ENCODE results near the gene CRLF1. TPM values are rescaled to one million over a fixed set of nuclear protein-coding genes. Genes with fewer than 3 reads are reported as not detected.

Gene CRLF1
- total RNA-seq, 2 donors from 2014 or later, result not detected

DNA sequence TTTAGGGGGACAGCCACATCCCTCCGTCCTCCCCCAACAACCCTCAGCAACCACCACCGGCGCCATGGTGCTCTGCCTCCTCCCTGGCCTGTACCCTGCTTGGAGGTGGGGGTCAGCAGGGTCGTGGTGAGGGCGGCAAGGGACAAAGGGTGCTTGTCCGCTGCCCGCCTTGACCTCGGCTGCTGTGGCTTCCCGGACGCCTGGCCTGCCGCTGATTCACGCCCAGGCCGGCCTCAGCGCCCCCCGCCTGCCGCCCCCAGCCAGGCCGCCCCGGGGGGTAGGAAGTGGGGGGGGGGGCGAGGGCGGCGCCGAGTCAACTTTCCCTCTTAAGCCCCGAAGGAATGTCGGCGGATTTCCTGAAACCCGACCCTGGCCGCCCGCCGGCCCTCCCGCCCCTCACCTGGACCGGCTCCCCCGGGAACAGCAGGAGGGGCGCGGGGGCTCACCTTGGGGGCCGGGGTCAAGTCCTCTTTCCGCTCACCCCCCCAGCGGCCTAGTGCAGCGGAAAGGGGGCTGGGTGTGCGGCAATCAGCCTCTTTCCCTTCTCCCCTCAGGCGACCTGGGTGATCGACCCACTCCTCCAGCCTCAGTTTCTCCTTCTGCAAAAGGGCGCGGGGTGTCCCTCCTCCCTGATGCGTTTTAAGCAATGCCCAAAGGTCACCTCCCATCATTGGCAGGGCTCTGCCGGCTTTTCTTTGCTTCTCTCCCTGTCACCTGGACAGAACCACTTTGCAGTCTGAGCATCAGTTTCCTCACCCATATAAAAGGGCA, 4.1 kb upstream of the CRLF1 start:
- Mint-ChIP-seq H3K36me3 (ENCODE audit: insufficient read depth in 2 of 2) (no peaks in the 10 kb centered on the region), H3K27ac (no peak overlapping the region), H3K27me3 (ENCODE audit: low read depth) (peaks cover 73% of the 10 kb centered on the region), H3K4me3 (peak overlapping the region in 1 of 2 donors; percentile 56), H3K4me1 (ENCODE audit: low read depth) (peaks cover 33% of the 10 kb centered on the region), H3K9me3 (no peaks in the 10 kb centered on the region)
- ATAC-seq (replicated peaks in 1 of 2), result no peak
- DNase-seq, result no peak

DNA sequence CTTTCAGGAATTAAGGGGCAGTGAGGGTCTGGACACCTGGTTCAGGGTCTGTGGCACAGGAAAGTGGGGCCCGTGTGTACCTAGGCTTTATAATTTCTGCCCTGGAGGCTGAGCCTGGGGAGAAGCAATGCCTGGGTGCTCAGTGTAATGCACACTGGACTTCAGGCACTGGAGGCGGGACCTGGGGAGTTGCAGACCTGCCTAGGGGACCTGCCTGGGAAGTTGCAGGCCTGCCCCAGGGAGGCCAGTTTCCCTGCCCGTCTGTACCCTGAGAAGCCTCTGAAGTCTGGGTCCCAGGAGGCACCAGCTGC, 3.6 kb upstream of the CRLF1 start:
- ATAC-seq (replicated peaks in 1 of 2) (no peak), DNase-seq (no peak)
- Mint-ChIP-seq H3K27ac (no peak overlapping the region), H3K9me3 (no peaks in the 10 kb centered on the region), H3K27me3 (ENCODE audit: low read depth) (peaks cover 74% of the 10 kb centered on the region), H3K4me1 (ENCODE audit: low read depth) (peaks cover 37% of the 10 kb centered on the region), H3K36me3 (ENCODE audit: insufficient read depth in 2 of 2) (no peaks in the 10 kb centered on the region), H3K4me3 (no peak overlapping the region)

DNA sequence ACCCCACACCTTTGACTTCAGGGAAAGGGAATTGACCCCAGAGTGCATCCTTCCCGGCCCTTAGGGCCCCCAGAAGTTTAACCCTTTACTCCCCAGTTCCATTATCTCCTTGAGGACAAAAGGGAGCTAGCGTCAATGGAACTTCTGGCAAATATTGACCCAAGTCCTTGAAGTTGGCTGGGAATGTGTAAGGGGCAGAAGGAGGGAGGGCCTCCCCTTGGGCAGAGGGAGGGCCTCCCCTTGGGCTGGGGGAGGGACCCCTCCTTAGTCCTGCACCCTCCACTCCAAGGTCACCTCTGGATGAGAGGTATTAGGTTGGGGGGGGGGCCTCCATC, 3.1 kb upstream of the CRLF1 start:
- no peaks in the 10 kb centered on the region for H3K36me3 Mint-ChIP-seq (ENCODE audit: insufficient read depth in 2 of 2)
- H3K27ac Mint-ChIP-seq, result no peak overlapping the region
- ATAC-seq (replicated peaks in 1 of 2) (no peak), DNase-seq (no peak)
- H3K4me3 Mint-ChIP-seq, result no peak overlapping the region
- peaks cover 74% of the 10 kb centered on the region for H3K27me3 Mint-ChIP-seq (ENCODE audit: low read depth)
- H3K4me1 Mint-ChIP-seq (ENCODE audit: low read depth), result peaks cover 39% of the 10 kb centered on the region
- no peaks in the 10 kb centered on the region for H3K9me3 Mint-ChIP-seq

DNA sequence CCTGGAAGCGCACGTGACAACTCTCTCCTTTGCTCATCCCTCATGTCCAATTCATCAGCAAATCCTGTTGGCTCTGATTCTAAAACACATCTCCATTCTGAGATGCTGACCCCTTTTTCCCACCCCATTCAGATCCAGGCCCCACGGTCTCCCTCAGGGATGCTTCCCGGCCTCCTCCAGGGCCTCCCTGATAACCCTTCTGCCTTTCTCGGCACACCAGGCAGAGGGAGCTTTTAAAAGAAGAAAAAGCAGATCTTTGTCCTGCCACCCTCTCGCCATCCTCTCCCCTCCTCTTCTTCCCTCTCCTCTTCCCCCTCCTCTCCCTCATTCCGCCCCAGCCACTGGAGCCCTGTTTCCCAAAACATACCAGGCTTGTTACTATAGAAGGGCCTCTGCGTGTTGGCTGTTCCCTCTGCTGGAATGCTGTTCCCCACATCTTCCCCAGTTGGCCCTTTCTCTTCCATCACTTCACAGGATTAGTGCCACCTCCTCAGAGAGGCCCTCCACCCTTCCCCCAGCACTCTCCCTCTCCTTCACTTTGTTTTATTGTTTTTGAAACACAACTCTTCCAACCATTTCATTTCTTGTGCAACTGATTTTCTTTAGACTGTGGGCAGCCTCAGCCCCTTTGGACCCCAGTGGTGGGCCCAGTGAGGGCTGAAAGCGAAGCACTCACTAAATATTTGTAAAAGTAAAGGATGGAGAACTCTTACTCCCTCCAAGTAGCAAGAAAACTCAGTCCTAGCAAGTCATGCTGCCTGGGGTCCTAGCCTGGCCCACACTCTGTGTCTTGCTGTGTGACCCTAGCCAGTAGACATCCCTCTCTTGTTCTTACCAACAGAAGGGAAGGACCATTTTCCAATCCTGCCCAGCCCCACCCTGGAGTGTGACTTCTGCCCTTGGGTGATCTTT, 2.5 kb upstream of the CRLF1 start:
- H3K4me1 Mint-ChIP-seq (ENCODE audit: low read depth), result peaks cover 39% of the 10 kb centered on the region

DNA sequence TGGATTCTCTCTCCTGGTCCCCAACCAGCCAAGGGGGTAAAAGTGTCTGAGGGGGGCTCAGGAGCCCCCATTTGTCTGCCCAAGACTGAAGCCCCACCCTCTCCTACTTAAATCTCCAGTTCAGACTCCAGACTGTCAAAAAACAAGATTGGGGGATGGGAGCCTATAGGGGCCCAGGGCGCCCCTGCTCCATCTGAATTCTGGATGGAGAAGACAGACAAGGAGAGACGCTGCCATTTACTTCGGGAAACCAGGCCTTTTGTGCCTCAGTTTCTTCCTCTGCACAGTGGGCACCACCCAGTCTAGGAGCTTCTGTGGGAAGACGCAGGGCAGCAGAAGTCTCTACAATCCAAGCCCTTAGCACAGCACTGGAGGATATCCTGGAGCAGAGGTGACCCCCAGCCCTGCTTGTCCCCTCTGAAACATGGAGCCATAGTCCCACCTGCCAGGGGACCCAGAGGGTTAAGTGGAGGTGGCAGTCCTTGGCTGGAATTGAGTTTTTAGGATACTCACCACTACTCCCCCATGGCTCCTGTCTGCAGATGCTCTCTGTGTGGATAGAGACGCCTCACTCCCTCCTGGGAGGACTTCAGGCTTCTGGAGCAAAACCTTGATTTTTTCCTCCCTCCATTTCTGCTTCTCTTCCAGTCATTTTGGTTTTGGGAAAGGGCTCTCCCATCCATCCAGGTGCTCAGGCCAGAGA, 1.7 kb upstream of the CRLF1 start:
- Mint-ChIP-seq H3K36me3 (ENCODE audit: insufficient read depth in 2 of 2) (no peaks in the 10 kb centered on the region), H3K27ac (no peak overlapping the region), H3K9me3 (no peaks in the 10 kb centered on the region), H3K4me3 (peak overlapping the region in 1 of 2 donors; percentile 46), H3K27me3 (ENCODE audit: low read depth) (peaks cover 67% of the 10 kb centered on the region), H3K4me1 (ENCODE audit: low read depth) (peaks cover 35% of the 10 kb centered on the region)
- DNase-seq (no peak), ATAC-seq (replicated peaks in 1 of 2) (no peak)

More for the DNA sequence above, 2.5 kb upstream of the CRLF1 start:
- DNase-seq, result no peak
- ATAC-seq (replicated peaks in 1 of 2), result no peak
- Mint-ChIP-seq H3K27ac (no peak overlapping the region), H3K9me3 (no peaks in the 10 kb centered on the region), H3K36me3 (ENCODE audit: insufficient read depth in 2 of 2) (no peaks in the 10 kb centered on the region), H3K4me3 (no peak overlapping the region), H3K27me3 (ENCODE audit: low read depth) (peaks cover 72% of the 10 kb centered on the region)

DNA sequence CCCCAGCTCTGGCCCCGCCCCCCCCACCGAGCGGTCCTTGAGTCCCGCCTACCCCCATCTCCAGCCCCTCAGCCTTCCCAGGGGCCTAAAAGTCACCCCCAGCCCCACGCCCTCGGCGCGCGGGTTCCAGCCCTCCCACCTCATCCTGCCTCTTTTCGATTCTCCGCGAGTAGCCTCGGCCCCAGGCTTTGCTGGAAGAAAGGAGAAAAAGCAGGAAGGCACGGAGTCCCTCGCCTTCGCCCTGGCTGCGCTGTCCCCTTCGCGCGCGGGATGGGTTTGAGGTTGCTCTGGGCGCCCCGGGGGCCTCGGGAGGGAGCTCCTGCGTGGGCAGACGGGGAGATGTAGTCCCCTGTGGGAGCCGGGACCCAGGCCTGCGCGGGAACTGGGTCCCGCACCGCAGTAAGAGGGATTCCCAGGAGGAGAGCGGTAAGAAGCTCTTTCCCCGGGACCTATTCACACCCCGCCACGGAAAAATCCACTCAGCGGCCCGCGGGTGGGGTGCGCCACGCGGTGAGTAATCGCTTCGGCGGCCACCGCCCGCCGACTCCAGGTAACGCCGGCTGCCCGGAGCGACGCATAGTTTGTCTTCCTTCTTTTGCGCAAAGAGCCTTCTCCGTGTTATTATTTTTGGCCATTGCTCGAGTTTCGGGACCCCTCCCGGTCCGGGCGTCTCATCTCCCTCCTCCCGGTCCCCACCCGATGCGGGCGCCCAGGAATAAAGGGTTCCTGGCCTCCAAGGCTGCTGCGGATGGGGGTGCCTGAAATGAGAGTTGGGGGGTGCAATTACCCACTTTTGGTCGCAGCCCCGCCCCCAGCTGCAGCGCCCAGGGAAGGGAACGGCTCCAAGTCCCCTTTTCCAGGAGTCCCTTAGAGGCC, 865 bp upstream of the CRLF1 start:
- Mint-ChIP-seq H3K9me3 (no peaks in the 10 kb centered on the region), H3K4me3 (peak overlapping the region in 1 of 2 donors; percentile 46)

DNA sequence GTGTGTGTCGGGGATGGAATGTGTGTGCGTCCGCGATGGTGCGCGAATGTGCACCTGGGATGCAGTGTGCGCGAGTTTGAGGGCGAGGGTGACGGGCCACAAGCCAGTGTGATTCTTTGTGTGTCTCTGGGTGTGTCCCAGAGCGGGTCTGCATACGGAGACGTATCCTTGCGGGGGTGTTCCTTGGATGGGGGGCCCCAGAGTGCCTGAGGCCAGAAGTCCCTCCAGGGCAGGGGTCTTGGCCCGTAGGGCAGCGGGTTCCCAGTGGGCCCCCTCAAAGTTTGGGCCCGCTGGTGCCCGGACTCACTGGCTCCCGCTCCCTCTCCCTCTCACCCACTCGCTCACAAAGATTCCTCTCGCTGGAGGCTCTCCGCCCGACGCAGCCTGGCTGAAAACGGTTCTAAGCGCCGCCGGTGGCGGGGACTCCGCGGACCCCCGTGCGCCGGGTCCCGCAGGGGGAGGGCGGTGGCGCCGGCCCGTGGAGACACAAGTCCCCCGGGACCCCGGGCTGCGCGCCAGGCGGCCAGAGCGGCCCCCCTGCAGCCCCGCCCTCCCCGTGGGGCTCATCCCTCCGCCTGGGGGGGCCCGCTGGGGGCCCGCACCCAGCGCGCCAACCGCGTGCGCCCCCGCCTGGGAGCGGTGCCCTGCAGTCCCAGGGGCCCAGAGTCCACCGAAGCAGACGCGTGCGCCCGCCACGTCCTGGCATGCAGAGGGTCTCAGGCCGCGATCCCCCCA, 886 bp downstream of the CRLF1 start:
- no peaks in the 10 kb centered on the region for H3K36me3 Mint-ChIP-seq (ENCODE audit: insufficient read depth in 2 of 2)
- no peak for DNase-seq
- peaks cover 64% of the 10 kb centered on the region for H3K27me3 Mint-ChIP-seq (ENCODE audit: low read depth)
- no peaks in the 10 kb centered on the region for H3K9me3 Mint-ChIP-seq
- peak overlapping the region; percentile 3 to 62 for H3K4me3 Mint-ChIP-seq
- no peak overlapping the region for H3K27ac Mint-ChIP-seq
- ATAC-seq (replicated peaks in 1 of 2), result no peak
- peaks cover 19% of the 10 kb centered on the region for H3K4me1 Mint-ChIP-seq (ENCODE audit: low read depth)

More for the DNA sequence above, 865 bp upstream of the CRLF1 start:
- Mint-ChIP-seq H3K27ac (no peak overlapping the region), H3K4me1 (ENCODE audit: low read depth) (peaks cover 31% of the 10 kb centered on the region), H3K27me3 (ENCODE audit: low read depth) (peaks cover 69% of the 10 kb centered on the region), H3K36me3 (ENCODE audit: insufficient read depth in 2 of 2) (no peaks in the 10 kb centered on the region)
- ATAC-seq (replicated peaks in 1 of 2) (no peak), DNase-seq (no peak)

DNA sequence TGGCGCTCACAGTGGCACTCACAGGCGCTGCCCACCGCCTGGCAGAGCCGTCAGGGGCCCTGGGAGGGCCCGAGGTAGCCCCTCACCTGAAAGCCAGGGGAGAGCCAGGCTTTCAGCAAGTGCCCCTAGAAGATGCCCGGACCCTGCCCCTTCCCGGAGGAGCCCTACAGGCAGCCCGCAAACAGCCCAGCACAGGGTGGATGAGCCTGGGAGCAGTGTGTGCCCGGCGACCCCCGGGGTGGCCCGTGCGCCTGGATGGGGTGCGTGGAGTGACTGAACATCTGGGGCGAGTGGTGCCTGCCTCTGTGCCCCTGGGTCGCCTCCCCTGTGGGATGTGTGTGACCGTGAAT, 1.4 kb downstream of the CRLF1 start:
- peaks cover 62% of the 10 kb centered on the region for H3K27me3 Mint-ChIP-seq (ENCODE audit: low read depth)
- ATAC-seq (replicated peaks in 1 of 2) (no peak), DNase-seq (no peak)
- peak overlapping the region; percentile 3 to 62 for H3K4me3 Mint-ChIP-seq
- H3K4me1 Mint-ChIP-seq (ENCODE audit: low read depth), result peaks cover 19% of the 10 kb centered on the region
- H3K27ac Mint-ChIP-seq, result no peak overlapping the region
- no peaks in the 10 kb centered on the region for H3K9me3 Mint-ChIP-seq
- no peaks in the 10 kb centered on the region for H3K36me3 Mint-ChIP-seq (ENCODE audit: insufficient read depth in 2 of 2)

DNA sequence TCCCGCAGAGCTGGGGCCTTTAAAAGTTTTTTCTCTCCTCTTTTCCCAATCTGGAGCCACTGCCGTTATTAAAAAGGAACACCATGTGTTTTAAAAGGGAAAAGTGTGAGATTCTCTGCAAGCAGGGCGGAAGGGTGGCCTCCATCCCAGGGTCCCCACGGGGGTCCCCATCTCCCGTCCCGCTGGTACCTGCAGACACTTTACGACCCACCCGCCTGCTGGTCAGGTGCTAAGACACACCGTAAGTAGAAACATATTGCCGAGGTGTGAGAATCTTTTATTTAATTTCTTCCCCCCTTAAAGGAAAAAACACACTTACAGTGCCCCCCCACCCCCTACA, 1.8 kb downstream of the CRLF1 start:
- peaks cover 58% of the 10 kb centered on the region for H3K27me3 Mint-ChIP-seq (ENCODE audit: low read depth)
- no peak overlapping the region for H3K4me3 Mint-ChIP-seq
- no peak for ATAC-seq (replicated peaks in 1 of 2)

DNA sequence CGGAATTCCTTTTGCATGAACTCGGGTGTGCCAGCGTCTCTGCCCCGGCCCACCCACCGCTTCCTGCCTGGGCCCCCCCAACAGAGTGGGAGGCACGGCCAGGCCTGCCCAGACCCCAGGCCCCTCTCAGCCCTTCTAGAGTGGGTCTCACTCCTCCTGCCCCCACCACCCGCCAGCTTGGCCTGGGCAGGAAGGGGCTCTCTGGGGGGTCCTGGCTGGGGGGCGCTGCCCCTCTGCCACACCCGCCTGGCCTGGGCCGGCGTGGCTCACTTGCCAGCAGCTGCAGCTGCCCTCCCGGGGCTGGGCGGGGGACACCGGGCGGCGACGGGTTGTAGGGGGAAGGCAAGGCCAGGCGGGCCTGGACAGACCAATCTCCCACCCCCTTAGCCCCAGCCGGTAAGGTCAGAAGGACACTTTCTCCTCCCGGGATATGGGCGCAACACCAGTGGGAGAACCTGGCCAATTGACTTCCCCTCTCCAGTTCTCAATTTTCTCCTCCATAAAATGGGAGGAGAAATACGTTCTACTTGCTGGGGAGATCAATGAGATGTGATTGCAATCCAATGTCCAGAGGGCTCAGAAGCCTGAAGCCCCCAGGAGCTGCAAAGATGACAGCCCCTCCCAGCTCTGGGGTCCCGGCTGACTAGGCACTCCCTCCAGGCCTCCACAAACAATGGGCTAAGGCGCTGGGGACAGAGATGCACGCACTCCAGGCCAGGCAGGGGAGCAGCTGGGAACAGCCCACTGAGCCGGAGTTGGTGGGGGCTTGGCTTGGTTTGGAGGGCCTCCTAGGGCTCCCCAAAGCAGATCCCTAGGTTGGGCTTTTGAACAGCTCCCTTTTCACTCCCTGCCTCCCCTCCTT, 2.4 kb downstream of the CRLF1 start:
- Mint-ChIP-seq H3K4me1 (ENCODE audit: low read depth) (peaks cover 19% of the 10 kb centered on the region), H3K9me3 (no peaks in the 10 kb centered on the region), H3K27ac (no peak overlapping the region), H3K4me3 (no peak overlapping the region), H3K36me3 (ENCODE audit: insufficient read depth in 2 of 2) (no peaks in the 10 kb centered on the region), H3K27me3 (ENCODE audit: low read depth) (peaks cover 55% of the 10 kb centered on the region)
- ATAC-seq (replicated peaks in 1 of 2) (no peak), DNase-seq (no peak)

More for the DNA sequence above, 1.8 kb downstream of the CRLF1 start:
- Mint-ChIP-seq H3K4me1 (ENCODE audit: low read depth) (peaks cover 19% of the 10 kb centered on the region), H3K36me3 (ENCODE audit: insufficient read depth in 2 of 2) (no peaks in the 10 kb centered on the region), H3K9me3 (no peaks in the 10 kb centered on the region), H3K27ac (no peak overlapping the region)
- no peak for DNase-seq

DNA sequence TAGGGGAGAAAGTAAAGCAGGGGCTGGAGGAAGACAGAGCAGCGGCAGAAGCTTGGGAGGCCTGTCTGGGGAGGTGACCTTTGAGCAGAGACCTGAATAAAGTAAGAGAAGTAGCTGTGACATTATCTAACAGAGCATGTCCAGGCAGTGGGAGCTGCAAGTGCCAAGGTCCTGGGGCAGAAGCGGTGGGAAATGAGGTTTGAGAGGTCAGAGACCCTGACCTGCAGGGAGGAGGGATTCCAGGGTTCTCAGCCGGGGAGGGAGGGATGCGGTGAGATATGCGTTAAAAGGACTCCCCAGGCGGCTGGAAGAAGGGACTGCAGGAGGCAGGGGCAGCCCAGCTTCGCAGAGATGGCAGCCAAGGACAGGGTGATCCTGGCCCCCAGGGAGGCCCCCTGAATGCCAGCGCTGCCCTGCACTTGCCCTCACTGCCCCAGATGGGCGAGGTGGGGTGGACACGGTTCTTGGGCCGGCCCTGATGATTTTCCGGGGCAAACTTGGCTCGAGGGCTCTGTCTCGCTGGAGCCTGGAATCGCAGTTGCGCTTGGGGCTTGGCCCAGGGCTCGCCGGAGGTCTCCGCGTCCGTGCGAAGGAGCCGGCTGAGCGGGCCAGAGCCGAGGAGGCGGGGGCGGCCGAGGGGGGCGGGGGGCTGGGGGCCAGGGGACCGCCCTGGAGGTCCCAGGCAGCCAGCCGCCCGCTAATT, 3.2 kb downstream of the CRLF1 start:
- DNase-seq (peak in 1 of 2 donors; percentile 39), ATAC-seq (replicated peaks in 1 of 2) (peak; percentile 57 to 61)
- H3K27me3 Mint-ChIP-seq (ENCODE audit: low read depth), result peaks cover 50% of the 10 kb centered on the region
- H3K27ac Mint-ChIP-seq, result no peak overlapping the region
- no peak overlapping the region for H3K4me3 Mint-ChIP-seq
- no peaks in the 10 kb centered on the region for H3K9me3 Mint-ChIP-seq
- no peaks in the 10 kb centered on the region for H3K36me3 Mint-ChIP-seq (ENCODE audit: insufficient read depth in 2 of 2)
- peaks cover 14% of the 10 kb centered on the region for H3K4me1 Mint-ChIP-seq (ENCODE audit: low read depth)
